NCI-H2227 (cell line): ENCODE results near the gene GLRA3.
"Not testable (repeated sequence)": the region's sequence is repeated elsewhere in the genome, so short reads cannot be mapped to it uniquely, and the experiment has no call there.

Experiments
- DNase-seq: peaks from one replicate; lab custom pipeline; 2025; ENCODE audit not compliant: unreplicated experiment; lab: John Stamatoyannopoulos, UW

GLRA3 gene

GRCh38 chr4:174828845-174829701, at the start of gene GLRA3:
TSS of gene GLRA3 (minus strand) at chr4:174829247. CDS start at chr4:174828811, 436 bp downstream.
- DNase-seq, result peak; percentile 97

- DNase-seq, result no peak
Observed at GRCh38 chr4:174874898-174875297, 45.9 kb upstream of the GLRA3 start.

GRCh38 chr4:174873931-174874330, 44.9 kb upstream of the GLRA3 start:
- peak; percentile 66 for DNase-seq

- not testable (repeated sequence) for DNase-seq
Observed at GRCh38 chr4:174873146-174873545, 44.1 kb upstream of the GLRA3 start.

GRCh38 chr4:174871407-174871806, 42.4 kb upstream of the GLRA3 start:
- no peak for DNase-seq

GRCh38 chr4:174870311-174870710, 41.3 kb upstream of the GLRA3 start:
- no peak for DNase-seq

- no peak for DNase-seq
Observed at GRCh38 chr4:174869339-174869738, 40.3 kb upstream of the GLRA3 start.

GRCh38 chr4:174867903-174868302, 38.9 kb upstream of the GLRA3 start:
- DNase-seq, result no peak

GRCh38 chr4:174865418-174865985, 36.5 kb upstream of the GLRA3 start:
- DNase-seq, result no peak

GRCh38 chr4:174864031-174864430, 35.0 kb upstream of the GLRA3 start:
- no peak for DNase-seq

GRCh38 chr4:174860588-174860987, 31.5 kb upstream of the GLRA3 start:
- DNase-seq, result no peak

GRCh38 chr4:174859904-174860303, 30.9 kb upstream of the GLRA3 start:
- no peak for DNase-seq

GRCh38 chr4:174856926-174857800, 28.1 kb upstream of the GLRA3 start:
- peak; percentile 70 for DNase-seq

GRCh38 chr4:174855050-174855449, 26.0 kb upstream of the GLRA3 start:
- DNase-seq, result no peak

GRCh38 chr4:174853629-174854028, 24.6 kb upstream of the GLRA3 start:
- no peak for DNase-seq

GRCh38 chr4:174848596-174848995, 19.5 kb upstream of the GLRA3 start:
- DNase-seq, result no peak

- DNase-seq, result no peak
Observed at GRCh38 chr4:174847801-174848427, 18.9 kb upstream of the GLRA3 start.

- DNase-seq, result no peak
Observed at GRCh38 chr4:174835536-174835935, 6.5 kb upstream of the GLRA3 start.

GRCh38 chr4:174834477-174834876, 5.4 kb upstream of the GLRA3 start:
- no peak for DNase-seq

- DNase-seq, result no peak
Observed at GRCh38 chr4:174826660-174827059, 2.4 kb downstream of the GLRA3 start.

- no peak for DNase-seq
Observed at GRCh38 chr4:174815282-174815681, 13.8 kb downstream of the GLRA3 start.
